Endothelial cell of umbilical vein (primary cell): ENCODE data around the gene SAP30L. TPM values are rescaled to one million over a fixed set of nuclear protein-coding genes. Genes with fewer than 3 reads are reported as not detected.

Experiments used
- BruUV-seq: library from RNA; stranded (reverse); fragments of 400-500 nt; replicated peaks from 2 replicates; lab custom pipeline; 2021; lab: Mats Ljungman, UMichigan
- CTCF ChIA-PET: fragments of 300-600, 350-600 bp; sonication (Branson Sonifier 250); formaldehyde crosslinking; loops from one replicate; lab custom pipeline; 2021; ENCODE audit warnings: antibody characterized with exemption, inconsistent platforms; lab: Charles Lee
- POLR2A ChIA-PET: fragments of 300-600, 350-600 bp; sonication (Branson Sonifier 250); formaldehyde crosslinking; loops from one replicate; lab custom pipeline; 2021; ENCODE audit warnings: antibody characterized with exemption, inconsistent platforms; lab: Charles Lee
- DNase-seq: peaks from one replicate; pipeline ENCODE4 v3.0.0-alpha.2; 2011; ENCODE audit warnings: low read depth, low spot score
- FAIRE-seq: peaks from 2 replicates; lab custom pipeline; 2011; peaks lifted over from hg19 to GRCh38; lab: Jason Lieb, UNC
- H2AFZ ChIP-seq: 2 replicates; pipeline ENCODE4 v1.6.0; 2012; ENCODE audit warnings: low read depth, low read length, control low read depth, inconsistent platforms
- H3K27ac ChIP-seq: 2 replicates; pipeline ENCODE4 v1.5.1; 2011; ENCODE audit warnings: low read depth, mild to moderate bottlenecking, control low read depth, low read length, moderate library complexity; ENCODE audit not compliant: insufficient read depth
- H3K27me3 ChIP-seq, 2 experiments: 2 replicates each; pipeline versions ENCODE4 v1.6.0 to v1.6.1; 2011; ENCODE audit warnings: low read length in 2 of 2, mixed read lengths in 1 of 2; ENCODE audit not compliant: control insufficient read depth in 2 of 2, insufficient read depth in 2 of 2
- H3K36me3 ChIP-seq, 2 experiments: 2 replicates in 1 of 2; 3 replicates in 1 of 2; pipeline ENCODE4 v1.5.1; 2011; ENCODE audit warnings: low read length in 2 of 2, mild to moderate bottlenecking in 1 of 2, moderate library complexity in 1 of 2; ENCODE audit not compliant: control insufficient read depth in 2 of 2, insufficient read depth in 2 of 2; ENCODE audit errors: extremely low read depth in 1 of 2
- H3K4me1 ChIP-seq: 3 replicates; pipeline ENCODE4 v1.5.1; 2011; ENCODE audit warnings: mild to moderate bottlenecking, low read length; ENCODE audit not compliant: control insufficient read depth, insufficient read depth; ENCODE audit errors: extremely low read depth
- H3K4me2 ChIP-seq: 2 replicates; pipeline ENCODE4 v1.6.1; 2011; ENCODE audit warnings: low read length, control low read depth, mixed read lengths; ENCODE audit not compliant: insufficient read depth
- H3K4me3 ChIP-seq, 3 experiments: fragments of 200-600 bp in 1 of 3; sonication (generic), shearing (Covaris generic) in 1 of 3; replicated peaks in 1 of 3; 2 replicates each; pipeline ENCODE4 v1.5.1; 2011 to 2016; ENCODE audit warnings: control low read depth in 3 of 3, low read length in 3 of 3, mild to moderate bottlenecking in 2 of 3, inconsistent platforms in 1 of 3, low read depth in 1 of 3, moderate library complexity in 1 of 3; ENCODE audit not compliant: insufficient read depth in 1 of 3
- H3K79me2 ChIP-seq: 2 replicates; pipeline ENCODE4 v1.6.0; 2012; ENCODE audit warnings: low read length, inconsistent platforms; ENCODE audit not compliant: control insufficient read depth, insufficient read depth
- H3K9ac ChIP-seq: replicated peaks from 2 replicates; pipeline ENCODE3; 2011; ENCODE audit warnings: low read length, control low read depth; ENCODE audit not compliant: insufficient read depth; ENCODE audit errors: extremely low read depth
- H3K9me1 ChIP-seq: replicated peaks from 3 replicates; pipeline ENCODE4 v1.6.0; 2011; ENCODE audit warnings: mild to moderate bottlenecking, low read length; ENCODE audit not compliant: control insufficient read depth, insufficient read depth; ENCODE audit errors: extremely low read depth
- H3K9me3 ChIP-seq: replicated peaks from 2 replicates; pipeline ENCODE4 v1.5.1; 2012; ENCODE audit warnings: low read length, inconsistent platforms; ENCODE audit not compliant: control insufficient read depth, insufficient read depth
- H4K20me1 ChIP-seq: replicated peaks from 2 replicates; pipeline ENCODE3; 2011; ENCODE audit warnings: mild to moderate bottlenecking, low read length; ENCODE audit not compliant: control insufficient read depth, insufficient read depth; ENCODE audit errors: extremely low read depth
- EZH2 ChIP-seq: IDR thresholded peaks from 2 replicates; pipeline ENCODE4 v1.6.1; 2012; ENCODE audit warnings: borderline replicate concordance, low read depth, mild to moderate bottlenecking, moderate library complexity, low read length, inconsistent platforms; ENCODE audit not compliant: severe bottlenecking
- GATA2 ChIP-seq: IDR thresholded peaks from 2 replicates; pipeline ENCODE4 v1.7.0; 2011; ENCODE audit warnings: low read depth, mild to moderate bottlenecking, moderate library complexity, mixed read lengths, low read length; ENCODE audit not compliant: insufficient read length, insufficient read depth
- MYC ChIP-seq: IDR thresholded peaks from one replicate; pipeline ENCODE4 v1.6.1; 2011; ENCODE audit warnings: mild to moderate bottlenecking, low read depth, low read length
- dilution Hi-C: fragments of 300-500 bp; cut with MboI; formaldehyde crosslinking; loops from one replicate; pipeline ENCODE4 v1.15.0; 2019; ENCODE audit warnings: low sequenced_read_pairs; ENCODE audit not compliant: extremely low pct_ligation_motif_present
- intact Hi-C: fragments of 100-400 bp; cut with micrococcal nuclease; formaldehyde crosslinking; loops from one replicate; pipeline ENCODE4 v1.10.0; 2022
- polyA plus RNA-seq, 4 experiments: library from polyadenylated mRNA; depleted of rRNA in 3 of 4; stranded (reverse) in 3 of 4; unstranded in 1 of 4; fragments of >200 nt; gene quantifications; 2 replicates each; pipeline versions ENCODE4 v1.2.1 to v1.2.3, GENCODE V29; 2011 to 2012; ENCODE audit warnings: missing spikeins in 1 of 4
- total RNA-seq: library from RNA; stranded (reverse); gene quantifications from 2 replicates; pipeline ENCODE4 v1.2.3, GENCODE V29; 2021

Gene SAP30L
- total and polyA plus RNA-seq, 2 donors (not counting 3 experiments of a cell fraction or from before 2014, with no cell fraction given) = 18.1 to 37.8 TPM

GRCh38 chr5:154476354-154477205, 30.8 kb downstream of the SAP30L start:
- Histone ChIP-seq H3K4me3 (no peak overlapping the region), H3K9ac (no peak overlapping the region), H3K9me3 (no peaks in the 10 kb centered on the region), H3K9me1 (no peaks in the 10 kb centered on the region), H3K27ac (no peak overlapping the region), H3K79me2 (no peaks in the 10 kb centered on the region), H4K20me1 (no peaks in the 10 kb centered on the region), H3K27me3 (peaks cover 92 to 98% of the 10 kb centered on the region in 2 experiments), H3K36me3 (no peaks in the 10 kb centered on the region), H3K4me2 (no peak overlapping the region), H3K4me1 (no peaks in the 10 kb centered on the region), H2AFZ (no peak overlapping the region)
- ChIA-PET POLR2A (no interaction called here), CTCF (interaction anchor here (0.7 to 1.3 kb wide), 2 partner anchors 8 to 44 kb away, joined by 3 to 4 read pairs; no protein-coding TSS in a partner anchor)
- dilution Hi-C loops (no loop called here), intact Hi-C loops (no loop called here)
- TF ChIP-seq EZH2 (peak; percentile 71), GATA2 (no peak)
- DNase-seq (no peak), FAIRE-seq (no peak)
- no TSS peak for BruUV-seq

DNA sequence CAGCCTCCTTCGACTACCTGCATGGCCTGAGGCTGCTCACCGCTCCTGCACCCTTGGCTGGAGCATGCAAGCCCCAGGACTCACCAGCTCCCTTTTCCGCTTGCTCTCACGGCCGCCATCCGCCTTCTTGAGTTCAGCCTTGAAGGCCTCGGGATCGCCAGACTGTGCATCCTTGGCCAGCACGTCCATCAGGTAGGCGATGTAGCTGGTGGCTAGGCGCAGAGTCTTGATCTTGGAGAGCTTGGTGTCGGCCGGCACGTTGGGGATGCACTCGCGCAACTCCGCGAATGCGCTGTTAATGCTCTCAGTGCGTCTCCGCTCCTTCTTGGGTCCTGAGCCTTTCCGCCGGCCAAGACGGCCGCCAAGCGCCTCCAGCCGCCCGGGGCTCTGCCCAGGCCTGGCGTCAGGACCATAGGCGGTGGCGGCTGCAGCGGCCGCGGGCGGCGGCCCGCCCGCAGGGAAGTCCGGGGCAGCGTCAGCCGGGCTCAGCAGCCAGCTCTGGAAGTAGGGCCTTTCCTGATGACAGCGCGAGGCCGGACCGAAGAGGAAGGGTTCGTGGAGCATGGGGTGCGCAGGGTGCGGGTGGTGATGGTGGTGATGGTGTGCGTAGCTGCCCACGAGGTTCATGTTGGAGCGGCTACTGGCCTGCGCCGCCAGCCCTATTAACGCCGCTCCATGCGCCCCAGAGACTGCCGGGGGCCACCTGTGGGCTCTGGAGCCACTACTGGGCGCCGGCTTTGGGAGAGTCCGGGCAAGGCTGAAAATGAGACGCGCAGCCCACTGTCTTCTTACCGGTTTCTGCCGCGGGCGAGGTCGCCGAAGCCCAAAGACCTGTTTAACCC, 31.8 kb downstream of the SAP30L start:
- FAIRE-seq (no peak), DNase-seq (peak; percentile 18)
- TF ChIP-seq MYC (no peak), EZH2 (peak; percentile 97)
- Histone ChIP-seq H4K20me1 (no peaks in the 10 kb centered on the region), H3K79me2 (no peaks in the 10 kb centered on the region), H3K36me3 (no peaks in the 10 kb centered on the region), H3K9me1 (no peaks in the 10 kb centered on the region), H3K4me1 (no peaks in the 10 kb centered on the region), H2AFZ (no peak overlapping the region), H3K27ac (no peak overlapping the region), H3K9ac (no peak overlapping the region), H3K4me2 (peak overlapping the region; percentile 30), H3K27me3 (peaks cover 97 to 98% of the 10 kb centered on the region in 2 experiments), H3K9me3 (no peaks in the 10 kb centered on the region), H3K4me3 (no peak overlapping the region)
- POLR2A ChIA-PET = no interaction called here
- BruUV-seq = no TSS peak
- dilution Hi-C loops = no loop called here
- CTCF ChIA-PET = interaction anchor here (0.7 to 1.3 kb wide), 2 partner anchors 9 to 43 kb away, joined by 3 to 4 read pairs; no protein-coding TSS in a partner anchor
- intact Hi-C loops = no loop called here
